Measurements from ENCODE around the gene HOTAIR.

HOTAIR gene

DNA sequence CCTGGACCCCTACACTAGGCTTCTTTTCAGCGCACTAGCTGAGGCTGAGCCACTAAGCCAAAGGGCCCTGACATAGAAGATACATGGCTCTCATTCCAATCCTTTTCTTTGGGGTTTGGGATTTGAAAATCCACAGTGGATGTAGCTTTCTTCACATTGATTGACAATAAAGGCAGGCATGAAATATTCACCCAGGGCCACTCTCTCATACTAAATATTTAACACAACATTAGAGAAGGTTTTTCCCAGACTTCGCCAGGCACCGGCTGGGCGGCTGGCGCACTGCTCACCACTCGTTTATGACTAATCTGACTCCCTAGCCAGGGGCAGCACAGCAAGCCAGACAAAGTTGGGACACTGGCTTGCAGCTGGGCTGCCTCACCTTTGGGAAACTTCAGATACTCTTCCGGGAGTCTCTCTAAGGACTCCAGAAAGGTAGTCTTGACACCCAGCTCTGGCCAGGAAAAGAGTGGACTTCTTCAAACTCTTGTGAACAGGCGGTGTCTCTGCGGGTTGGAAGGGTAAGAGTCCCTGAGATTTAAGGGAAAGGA lies 2.5 kb downstream of the HOTAIR start:
- no peak for DNase-seq

DNA sequence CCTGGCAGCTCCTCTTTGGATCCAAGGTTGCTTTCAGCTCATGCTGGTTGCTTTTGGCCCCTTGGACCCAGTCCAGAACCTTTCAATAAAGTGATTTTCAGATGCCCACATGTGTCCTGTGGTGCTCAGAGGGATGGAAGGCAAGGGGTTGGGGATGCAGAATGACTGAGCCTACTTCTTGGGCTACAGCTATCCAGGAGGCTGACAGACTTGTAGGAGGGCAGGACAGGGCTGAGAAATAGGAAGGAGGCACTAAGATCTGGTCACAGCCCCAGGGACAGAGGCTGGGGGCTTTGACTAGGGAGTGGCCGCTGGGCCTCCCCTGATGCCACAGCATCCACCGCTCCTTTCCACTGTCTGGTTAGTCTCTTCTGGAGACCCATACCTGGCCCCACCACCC lies 3.1 kb downstream of the HOTAIR start:
- DNase-seq = no peak

DNA sequence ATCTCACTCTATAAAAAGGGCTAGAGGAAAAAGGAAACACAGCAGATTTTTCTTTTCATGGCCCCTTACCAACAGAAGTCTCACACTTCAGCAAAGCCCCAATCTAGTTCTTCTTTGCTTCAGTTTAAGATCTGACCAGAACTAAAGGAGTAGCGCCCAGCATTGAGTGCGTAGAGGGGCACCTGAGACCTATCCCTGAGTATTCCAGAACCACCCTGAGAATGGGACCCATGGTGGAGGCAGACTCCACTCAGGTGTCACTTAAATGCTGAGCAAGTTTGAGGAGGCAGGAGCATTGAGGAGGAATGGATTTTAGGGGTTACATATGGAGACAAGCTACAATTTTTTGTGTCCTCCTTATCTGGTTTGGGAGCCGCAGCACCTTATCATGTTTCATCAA lies 3.6 kb downstream of the HOTAIR start:
- DNase-seq = no peak

DNA sequence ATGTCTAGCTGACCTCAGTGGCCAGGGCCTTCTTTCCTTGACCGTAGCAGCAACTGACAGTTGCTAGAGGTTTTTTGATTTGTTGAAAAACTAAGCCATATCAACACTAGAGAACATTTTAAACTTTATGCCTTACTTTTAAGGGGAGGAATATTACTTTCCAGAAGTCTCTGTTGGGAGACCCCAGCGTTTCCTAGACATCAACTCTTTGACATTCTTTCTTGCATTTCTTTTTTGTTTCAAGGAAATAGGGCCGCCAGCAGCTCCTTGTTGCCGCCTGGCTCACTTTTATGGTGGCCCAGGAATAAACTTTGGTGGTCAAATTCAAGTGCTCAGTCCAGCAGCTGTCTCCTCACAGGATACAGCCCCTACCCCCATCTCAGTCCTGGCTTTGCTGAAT lies 4.3 kb downstream of the HOTAIR start:
- DNase-seq = no peak

DNA sequence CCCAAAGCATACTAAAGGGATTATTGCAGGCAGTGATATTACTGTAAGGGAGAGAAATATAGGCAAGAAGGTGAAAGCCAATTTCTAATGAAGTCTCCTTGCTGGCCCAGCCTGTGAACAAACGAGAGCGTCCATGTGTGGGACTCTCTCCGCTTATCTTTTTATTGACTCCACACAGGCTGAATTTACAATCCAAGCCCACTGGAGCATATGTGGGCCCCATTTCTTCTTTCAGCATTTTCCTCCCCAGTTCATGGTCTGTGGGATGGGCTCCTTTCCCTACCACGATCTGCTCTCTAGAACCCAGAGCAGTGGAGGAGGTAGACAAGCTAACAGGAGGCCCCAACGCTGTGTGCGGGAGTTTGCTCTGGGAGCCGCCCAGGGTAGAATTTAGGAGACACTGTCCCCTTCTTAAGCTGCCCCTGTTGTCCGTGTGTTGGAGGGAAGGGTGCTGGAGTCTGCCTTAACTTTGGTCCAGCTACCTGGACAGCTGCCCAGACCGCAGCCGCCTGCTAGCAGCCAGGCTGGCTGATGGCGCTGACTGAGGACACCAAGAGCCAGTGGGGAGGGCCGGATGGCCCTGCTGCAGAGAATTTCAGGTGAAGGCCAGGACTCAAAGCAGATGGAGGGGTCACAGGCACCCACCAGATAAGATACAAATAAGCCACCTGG lies 5.0 kb downstream of the HOTAIR start:
- no peak for DNase-seq

DNA sequence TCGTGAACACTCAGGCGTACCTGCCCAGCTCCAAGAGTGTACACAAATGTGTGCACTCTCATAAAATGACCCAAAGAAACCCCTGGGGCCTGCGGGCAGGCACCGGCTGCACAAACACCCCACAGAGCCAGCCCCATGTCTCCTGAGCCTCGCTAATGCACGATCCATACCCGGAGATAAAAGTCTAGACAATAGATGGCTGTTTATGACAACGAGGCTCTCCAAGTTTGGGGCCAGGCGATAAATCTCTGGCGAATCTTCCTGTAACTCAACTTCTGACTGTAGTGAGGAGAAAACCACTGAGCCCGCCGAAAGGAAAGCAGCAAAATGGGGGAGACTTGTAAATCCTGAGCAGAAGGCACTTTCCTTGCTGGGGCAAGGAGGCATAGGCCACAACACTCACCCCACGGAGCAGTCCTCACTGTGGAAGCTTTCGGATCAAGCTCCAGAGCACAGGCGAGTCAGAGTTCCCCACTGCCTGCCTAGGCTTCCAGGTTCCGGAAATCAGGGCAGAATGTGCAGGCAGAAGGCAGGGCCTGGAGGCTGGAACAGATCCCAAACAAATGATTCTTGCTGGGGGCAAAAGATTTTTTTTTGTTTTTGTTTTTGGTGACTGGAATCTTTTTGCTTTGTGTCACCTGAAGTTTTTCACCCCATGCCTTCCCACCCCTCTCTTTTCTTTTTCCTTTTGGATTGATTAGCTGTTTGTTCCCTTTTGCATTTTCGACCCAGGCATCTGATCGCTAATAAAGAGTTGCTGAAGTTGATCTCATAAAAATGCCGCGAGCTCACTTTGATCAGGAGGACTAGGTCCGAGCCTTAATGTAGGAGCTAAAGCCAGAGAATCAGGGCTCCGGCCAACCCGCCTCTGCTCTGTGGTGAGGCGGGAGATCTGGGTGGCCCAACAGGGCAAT lies 6.3 kb downstream of the HOTAIR start:
- DNase-seq = no peak

DNA sequence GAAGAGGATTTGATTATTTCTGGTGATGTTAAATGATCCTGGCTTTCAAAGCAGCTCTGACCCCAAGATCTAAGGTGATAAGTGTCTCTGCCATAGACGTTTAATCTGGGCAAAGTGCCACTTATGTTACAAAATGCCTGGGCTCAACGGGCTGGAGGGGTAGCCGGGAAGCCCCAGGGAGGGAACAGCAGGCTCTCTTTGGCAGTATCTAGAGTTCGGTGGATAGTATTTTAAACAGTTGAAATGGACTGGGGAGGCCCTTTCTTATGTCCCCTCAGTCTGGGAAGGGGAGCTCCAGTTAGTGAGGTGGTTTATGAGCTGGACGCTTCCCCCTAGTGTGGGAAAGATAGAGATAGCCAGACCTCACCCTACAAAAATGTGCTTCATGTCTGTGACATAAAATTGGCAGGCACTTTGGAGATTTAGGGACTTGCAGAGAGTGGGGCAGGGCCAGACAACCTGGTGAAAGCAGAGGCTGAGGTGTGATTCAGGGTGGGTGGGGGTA lies 7.3 kb downstream of the HOTAIR start:
- no peak for DNase-seq

DNA sequence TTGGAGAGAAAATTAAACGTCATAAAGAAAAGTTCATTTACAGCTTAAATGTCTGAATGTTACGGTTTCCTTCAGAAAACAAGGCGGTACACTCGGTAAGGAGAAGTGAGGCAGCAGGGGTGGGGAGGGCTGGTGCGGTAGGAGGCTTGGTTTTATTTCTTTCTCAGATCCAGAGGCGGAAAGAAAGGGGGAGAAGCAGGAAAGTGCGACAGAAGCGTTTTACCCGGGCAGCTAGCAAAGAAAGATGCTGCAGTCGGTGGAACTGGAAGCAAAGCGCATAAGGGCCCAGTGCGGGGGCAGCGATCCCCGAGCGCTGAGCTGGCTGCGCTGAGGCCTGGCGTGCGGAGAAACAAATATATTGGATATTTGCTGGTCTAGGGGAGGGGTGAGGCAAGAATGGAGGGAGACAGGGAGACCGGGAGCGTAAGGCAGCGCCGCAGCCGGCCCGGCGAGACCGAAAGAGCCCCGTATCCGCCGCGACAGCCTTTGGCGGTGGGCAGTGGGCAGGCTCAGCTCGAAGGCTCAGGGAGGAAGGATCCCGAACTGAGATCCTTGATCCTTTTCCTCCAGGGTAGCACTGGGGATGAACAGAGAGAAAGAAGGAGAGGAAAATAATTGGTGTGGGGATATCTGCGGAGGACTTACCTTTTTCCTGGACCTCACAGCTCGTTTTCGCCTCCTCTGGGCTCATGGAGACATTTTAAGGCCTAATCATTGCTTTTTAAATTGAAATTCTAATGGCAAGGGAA lies 8.2 kb downstream of the HOTAIR start:
- no peak for DNase-seq

DNA sequence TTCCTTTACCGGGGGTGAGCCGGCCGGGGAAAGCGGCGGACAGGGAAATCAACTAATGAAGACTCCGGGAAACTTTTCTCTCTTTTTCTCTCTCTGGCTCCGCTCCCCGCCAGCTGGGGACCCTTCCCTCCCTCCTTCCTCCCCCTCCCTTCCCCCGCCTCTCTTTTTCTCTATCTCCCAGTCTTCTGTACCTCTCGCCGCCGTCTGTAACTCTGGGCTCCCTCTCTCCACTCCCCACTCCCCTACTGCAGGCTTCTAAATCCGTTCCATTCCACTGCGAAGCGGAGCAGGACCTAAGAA lies 8.7 kb downstream of the HOTAIR start:
- DNase-seq = no peak

DNA sequence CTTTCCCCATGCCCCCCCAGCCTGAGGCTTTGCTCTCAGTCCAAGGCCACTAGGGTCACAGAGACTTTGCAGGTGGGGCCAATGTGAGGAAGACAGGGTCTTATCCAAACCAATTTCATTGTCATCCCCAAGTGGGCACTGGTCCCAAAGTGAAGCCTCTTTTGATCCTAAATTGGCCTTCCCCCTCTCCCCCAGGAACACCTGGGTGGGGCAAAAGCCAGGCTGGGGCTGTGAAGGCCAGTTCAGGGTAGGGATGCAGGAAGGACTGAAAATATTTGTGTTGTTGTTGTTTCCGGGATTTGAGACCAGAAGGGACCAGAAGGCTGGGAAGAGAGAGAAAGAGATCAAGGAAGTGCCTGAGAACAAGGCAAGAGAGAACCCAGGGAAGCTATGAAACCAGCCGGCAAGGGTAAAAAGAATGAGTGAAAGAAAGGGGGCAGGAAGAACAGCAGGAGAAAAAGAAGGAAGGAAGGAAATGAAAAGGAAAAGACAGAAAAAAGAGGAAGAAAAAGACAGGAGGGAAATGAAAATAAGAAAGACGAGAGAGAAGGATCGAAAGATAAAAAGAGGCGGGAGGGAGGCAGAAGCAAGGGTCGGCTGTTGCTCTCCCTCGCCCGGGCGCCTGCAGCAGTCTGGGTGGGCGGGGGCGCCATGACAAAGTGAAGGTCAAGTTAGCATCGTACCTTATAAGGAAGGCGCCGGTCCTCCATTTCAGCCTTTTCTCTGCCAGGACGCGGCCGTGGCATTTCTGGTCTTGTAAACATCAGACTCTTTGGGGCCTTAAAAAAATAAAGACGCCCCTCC lies 9.3 kb downstream of the HOTAIR start:
- DNase-seq = no peak

DNA sequence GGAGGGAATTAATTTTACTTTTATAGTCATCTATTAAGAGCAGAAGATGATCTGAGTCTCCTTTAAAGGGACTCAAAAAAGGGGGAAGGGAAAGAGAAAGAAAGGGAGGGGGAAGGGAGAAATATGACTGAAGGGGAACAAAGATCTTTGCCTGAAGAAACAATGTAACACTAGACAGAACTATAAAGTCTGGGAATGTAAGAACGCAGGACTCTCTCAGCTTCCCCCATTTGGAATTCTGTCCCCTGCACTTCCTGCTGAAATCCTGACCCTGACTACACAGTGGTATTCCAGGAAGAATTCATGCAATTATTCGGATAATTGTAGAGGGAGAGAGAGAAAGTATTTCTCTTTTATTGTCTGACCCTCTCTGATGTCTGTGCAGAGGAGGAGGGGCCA lies 10.4 kb downstream of the HOTAIR start:
- no peak for DNase-seq

DNA sequence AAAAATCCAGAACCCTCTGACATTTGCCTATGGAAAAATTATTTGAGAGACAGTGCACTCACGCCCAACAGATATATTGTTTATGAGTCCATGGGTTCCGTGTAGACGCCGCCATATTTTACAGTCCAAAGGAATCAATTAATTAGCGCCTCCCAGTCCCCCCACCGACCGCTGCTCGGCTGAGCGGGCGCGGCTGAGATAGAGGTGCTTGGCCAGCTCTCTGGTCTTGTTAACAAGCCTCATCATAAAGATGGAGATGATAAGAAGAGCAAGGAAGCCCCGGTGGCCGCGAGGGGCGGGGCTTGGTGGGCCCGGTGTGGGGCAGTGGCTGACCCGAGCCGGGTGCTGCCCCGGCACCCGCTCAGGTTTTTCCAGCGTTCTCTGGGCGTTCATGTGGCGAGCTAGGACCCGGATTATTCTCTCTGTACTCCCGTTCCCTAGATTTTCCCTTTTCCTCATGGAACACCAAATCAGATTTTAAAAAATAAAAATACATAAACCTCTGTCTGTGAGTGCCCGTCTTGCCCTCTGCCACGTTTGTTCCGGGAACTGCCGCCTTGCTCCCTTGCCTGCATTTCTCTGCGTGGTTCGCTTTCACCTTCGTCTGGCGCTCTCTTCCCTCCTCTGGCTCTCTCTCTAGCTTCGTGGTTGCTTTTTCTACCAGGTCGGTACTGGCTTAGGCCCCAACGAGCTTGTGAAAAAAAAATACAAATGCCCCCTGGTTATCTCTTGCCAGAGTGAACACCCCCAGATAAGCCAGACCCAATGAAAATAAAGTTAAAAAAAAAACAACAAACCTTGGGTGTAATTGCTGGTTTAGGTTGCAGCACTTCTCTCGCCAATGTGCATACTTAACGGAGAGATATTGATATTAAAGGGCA lies 11.1 kb downstream of the HOTAIR start:
- DNase-seq = no peak

DNA sequence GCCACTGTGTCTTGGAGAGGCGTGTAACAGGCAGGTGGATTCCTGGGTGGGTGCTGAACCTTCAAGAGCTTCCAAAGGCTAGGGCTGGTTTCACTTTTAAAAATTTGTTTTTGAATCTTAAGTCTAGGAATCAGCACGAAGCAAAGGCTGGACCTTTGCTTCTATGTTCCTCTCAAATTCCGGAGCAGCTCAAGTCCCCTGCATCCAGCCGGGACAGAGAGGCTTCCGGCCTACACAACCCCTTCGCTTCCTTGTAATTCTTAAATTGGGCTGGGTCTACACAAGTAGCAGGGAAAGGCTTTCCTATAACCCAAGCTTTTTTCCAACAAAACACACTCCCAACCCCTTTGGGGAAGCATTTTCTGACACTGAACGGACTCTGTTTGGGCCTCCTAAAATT lies 11.7 kb downstream of the HOTAIR start:
- DNase-seq = no peak

DNA sequence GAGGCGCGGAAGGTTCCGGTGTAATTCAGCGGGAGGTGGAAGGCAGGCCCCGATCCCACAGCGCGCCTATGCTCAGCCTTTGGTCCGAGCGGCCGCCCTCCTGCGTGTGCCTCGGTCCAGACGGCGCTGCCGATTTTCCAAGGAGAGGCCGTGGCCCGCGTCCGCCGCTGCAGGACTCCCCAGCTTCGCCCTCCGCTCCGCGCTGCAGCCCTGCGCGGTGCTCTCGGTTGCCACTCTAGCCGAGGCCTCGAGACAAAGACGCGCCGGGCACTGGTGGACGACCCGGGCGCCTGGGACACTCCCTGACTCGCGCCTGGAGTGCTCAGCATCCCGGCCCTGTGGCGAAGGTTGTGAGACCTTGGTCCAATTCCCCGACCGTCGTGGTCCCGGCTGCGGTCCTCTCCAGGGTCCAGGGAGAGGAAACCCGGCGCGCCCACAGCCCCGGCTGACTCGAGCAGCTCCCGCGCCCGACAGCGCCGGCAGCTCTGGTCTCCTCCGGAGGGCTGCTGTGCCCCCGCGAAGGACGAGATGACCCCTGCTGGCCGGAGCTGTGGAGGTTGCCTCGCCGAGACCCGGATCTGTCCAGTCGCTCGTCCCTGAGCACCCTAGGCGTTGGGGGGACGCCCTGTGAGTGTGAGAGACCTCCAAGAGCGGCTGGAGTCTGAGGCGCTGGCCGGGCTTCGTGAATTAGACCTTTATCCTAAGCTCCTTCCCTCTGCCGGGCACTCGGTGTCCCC lies 13.6 kb downstream of the HOTAIR start:
- DNase-seq = no peak

DNA sequence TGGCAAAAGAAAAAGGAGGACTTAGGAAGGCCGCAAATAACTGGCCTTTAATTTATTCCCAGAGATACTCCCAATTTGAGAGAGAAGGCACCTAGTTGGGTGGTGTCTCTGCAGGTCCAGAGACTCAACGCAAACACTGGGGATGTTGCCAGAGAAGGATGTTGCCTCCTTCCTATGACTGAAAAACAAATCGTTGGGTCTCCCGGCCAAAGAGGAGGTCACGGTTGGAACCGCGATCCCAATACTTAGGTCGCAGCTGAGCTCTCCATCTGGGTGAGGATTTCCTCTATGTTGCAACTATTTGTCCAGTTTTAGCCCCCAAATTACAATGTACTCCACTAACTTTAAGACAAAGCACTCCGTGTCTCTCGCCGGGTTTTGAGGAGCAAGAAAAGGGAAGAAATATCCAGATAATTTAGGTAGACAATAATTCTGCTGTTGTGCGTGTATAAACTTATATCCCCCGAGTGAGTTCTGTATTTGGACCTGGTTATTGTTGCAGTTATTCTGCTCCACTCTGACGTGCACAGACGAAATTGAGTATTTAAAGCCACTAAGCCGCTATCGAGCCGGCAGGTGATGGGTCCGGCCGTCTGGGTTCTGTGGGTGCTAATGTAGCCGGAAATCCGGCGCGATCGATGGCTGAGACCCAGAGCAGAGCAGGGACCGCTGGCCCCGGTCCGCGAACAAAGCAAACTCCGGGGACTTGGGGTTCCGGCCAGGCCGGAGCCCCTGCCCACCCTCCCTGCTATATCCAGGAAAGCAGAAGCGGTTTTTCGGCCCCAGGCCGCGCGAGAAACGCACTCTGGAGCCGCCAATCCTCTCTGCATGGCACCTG lies 14.3 kb downstream of the HOTAIR start:
- no peak for DNase-seq

DNA sequence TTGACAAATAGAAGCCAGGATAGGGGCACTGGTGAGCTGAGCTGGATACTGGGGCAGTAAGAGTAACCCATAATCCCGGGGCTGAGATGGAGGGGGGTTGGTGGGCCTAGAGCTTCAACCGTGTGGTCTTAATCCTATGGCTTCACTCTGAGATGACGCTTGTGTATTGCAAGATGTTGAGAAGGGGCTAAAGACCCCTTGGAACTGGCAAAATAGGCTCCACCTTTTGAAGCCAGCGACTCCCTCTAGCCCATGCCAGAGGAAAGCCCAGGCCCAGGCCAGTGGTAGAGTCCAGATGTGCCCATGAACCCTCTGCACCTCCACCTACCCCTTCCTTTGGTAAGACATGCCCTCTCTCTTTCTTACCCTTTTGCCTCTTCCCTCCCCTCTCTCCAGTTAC lies 15.4 kb downstream of the HOTAIR start:
- no peak for DNase-seq

DNA sequence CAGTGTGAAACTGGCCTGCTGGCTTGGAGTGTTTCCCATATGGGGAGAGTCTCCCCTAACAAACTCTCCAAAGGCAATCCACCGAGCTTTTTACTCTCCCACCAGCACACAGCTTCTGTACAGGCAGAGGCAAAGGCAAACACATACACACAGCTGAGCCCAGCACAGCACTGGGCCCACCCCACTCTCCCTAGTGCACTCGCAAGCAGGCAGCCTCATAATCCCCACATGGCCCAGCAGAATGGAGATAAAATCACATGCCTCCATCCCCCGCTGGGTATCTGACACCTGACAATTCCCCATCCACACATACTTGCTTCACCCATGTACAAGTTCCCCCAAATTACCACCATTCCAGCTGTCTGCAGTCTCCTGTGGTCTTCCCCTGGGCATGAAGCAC lies 16.6 kb downstream of the HOTAIR start:
- no peak for DNase-seq

DNA sequence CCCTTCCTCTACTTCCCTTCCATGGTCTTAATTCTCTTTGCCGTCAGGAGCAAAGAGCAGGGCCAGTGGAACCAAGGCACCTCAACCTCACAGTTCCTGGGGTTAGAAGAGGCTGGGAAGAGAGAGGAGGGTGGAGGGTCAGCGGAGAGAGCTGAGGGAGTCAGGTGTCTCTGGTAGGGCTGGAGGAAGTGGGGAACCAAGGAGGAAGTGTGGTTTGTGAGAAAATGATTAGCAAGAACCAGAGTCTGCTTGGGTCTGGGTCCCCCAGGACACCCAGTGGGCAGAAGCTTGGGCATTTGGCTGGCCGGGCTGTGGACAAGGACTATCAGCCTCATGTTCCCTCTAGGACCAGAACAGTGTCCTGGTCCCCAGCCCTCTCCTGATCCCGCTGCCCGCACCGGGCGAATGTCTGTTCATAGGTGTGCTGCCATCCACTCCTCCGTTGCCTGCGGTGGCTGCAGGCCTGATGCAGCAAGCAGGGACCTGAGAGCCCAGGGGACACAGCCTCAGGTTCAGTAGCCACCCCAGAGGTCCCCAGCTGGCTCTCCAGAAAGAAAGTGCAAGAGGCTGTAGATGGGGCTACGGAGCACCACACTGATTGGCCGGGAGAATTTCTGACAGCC lies 17.7 kb downstream of the HOTAIR start:
- no peak for DNase-seq

DNA sequence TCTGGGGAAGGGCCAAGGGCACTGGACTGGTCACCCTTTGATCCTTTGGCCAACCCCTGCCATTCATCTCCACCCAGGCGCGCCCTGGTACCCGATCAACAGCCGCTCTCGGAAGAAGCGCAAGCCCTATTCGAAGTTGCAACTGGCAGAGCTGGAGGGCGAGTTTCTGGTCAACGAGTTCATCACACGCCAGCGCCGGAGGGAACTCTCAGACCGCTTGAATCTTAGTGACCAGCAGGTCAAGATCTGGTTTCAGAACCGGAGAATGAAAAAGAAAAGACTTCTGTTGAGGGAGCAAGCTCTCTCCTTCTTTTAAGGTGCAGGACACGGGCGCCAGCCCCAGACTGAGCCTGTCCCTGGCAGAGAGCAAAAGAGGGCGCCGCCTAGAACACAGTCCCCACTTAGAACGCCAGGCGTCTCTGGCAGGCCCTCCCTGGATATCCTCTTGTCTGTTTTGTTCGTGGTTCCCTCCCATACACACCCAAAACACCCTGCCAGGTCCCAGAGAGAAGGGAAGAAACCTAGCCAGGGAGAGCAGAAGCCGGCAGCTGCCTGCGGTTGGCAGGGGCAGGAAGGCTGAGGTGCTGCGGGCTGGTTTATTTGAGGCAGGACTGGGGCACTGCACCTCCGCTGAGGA lies 18.4 kb downstream of the HOTAIR start:
- DNase-seq = no peak
